Activated CD8-positive, alpha-beta memory T cell treated with anti-CD3 and anti-CD28 coated beads for 48 hours (primary cell): Measurements from ENCODE around the gene OR56B4.
"Not testable (repeated sequence)": the region's sequence is repeated elsewhere in the genome, so short reads cannot be mapped to it uniquely, and the experiment has no call there.

ENCODE experiments used
- DNase-seq, 3 experiments: peaks; one replicate each; pipeline ENCODE4 v3.0.0-alpha.2; 2020; ENCODE audit warnings: low read depth in 2 of 3, low spot score in 2 of 3

OR56B4 gene

GRCh38 chr11:6143737-6144136, 36.3 kb downstream of the OR56B4 start:
- not testable (repeated sequence) for DNase-seq

- no peak for DNase-seq
Observed at GRCh38 chr11:6151117-6151516, 43.6 kb downstream of the OR56B4 start.

DNA sequence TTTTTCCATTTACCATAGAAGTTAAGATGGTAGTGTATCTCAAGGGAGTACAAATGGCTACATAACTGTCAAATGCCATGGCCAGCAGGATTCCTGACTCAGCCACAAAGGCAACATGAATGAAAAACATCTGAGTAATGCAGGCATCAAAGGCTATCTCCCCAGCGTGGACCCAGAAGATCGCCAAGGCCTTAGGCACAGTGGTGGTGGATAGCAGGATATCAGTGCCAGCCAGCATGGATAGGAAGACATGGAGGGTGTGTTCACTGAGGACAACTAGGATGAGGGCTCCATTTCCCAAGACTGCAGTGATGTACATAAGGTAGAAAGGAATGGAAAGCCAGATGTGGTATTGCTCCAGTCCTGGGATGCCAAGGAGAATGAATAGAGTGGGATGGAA, 44.6 kb downstream of the OR56B4 start:
- DNase-seq = no peak

GRCh38 chr11:6156628-6157359, 49.3 kb downstream of the OR56B4 start:
- no peak for DNase-seq
